GM23338 (cell line): ENCODE results near the gene LMF1. TPM values are rescaled to one million over a fixed set of nuclear protein-coding genes. Genes with fewer than 3 reads are reported as not detected.

ENCODE experiments used
- ATAC-seq: fragments of 200-7000 bp; cut with Tn5 transposase; 3 replicates; pipeline ENCODE4 v1.9.1; 2020
- DNase-seq: peaks from one replicate; pipeline ENCODE4 v3.0.0-alpha.2; 2015; ENCODE audit warnings: low spot score
- H2AFZ ChIP-seq: fragments of 200-600 bp; sonication (generic); 2 replicates; pipeline ENCODE4 v1.8.0; 2016; ENCODE audit warnings: antibody characterized with exemption, mild to moderate bottlenecking, moderate library complexity
- H3F3A ChIP-seq: fragments of 200-600 bp; sonication (generic); replicated peaks from 2 replicates; pipeline ENCODE4 v1.8.0; 2017; ENCODE audit warnings: antibody characterized with exemption, mixed run types, low read depth
- H3K27ac ChIP-seq: fragments of 200-600 bp; sonication (generic); 2 replicates; pipeline ENCODE4 v1.6.1; 2016; ENCODE audit warnings: low read depth
- H3K27me3 ChIP-seq: fragments of 200-600 bp; sonication (generic); 2 replicates; pipeline ENCODE4 v1.8.0; 2016; ENCODE audit warnings: mild to moderate bottlenecking, mixed run types, moderate library complexity; ENCODE audit not compliant: insufficient read depth
- H3K36me3 ChIP-seq: fragments of 200-600 bp; sonication (generic); 2 replicates; pipeline ENCODE4 v1.8.0; 2016; ENCODE audit warnings: mild to moderate bottlenecking; ENCODE audit not compliant: insufficient read depth
- H3K4me1 ChIP-seq: fragments of 200-600 bp; sonication (generic); 2 replicates; pipeline ENCODE4 v1.8.0; 2016; ENCODE audit warnings: mild to moderate bottlenecking, moderate library complexity; ENCODE audit not compliant: insufficient read depth
- H3K4me2 ChIP-seq: fragments of 200-600 bp; sonication (generic); 2 replicates; pipeline ENCODE4 v1.7.1; 2017; ENCODE audit warnings: mixed run types
- H3K4me3 ChIP-seq: fragments of 200-600 bp; sonication (generic); 2 replicates; pipeline ENCODE4 v1.6.1; 2016; ENCODE audit warnings: mixed run types
- H3K79me2 ChIP-seq: fragments of 200-600 bp; sonication (generic); replicated peaks from 2 replicates; pipeline ENCODE4 v1.8.0; 2017; ENCODE audit warnings: mild to moderate bottlenecking; ENCODE audit not compliant: insufficient read depth
- H3K9me2 ChIP-seq: fragments of 200-600 bp; sonication (generic); 2 replicates; pipeline ENCODE4 v1.8.0; 2017; ENCODE audit not compliant: insufficient read depth
- H4K20me1 ChIP-seq: fragments of 200-600 bp; sonication (generic); replicated peaks from 2 replicates; pipeline ENCODE4 v1.8.0; 2017; ENCODE audit warnings: mild to moderate bottlenecking; ENCODE audit not compliant: insufficient read depth
- H3K27ac Mint-ChIP-seq: 2 replicates; pipeline ENCODE4 v1.8.0; 2020; ENCODE audit warnings: inconsistent platforms, mild to moderate bottlenecking, moderate library complexity, mixed read lengths
- H3K27me3 Mint-ChIP-seq: 3 replicates; pipeline ENCODE4 v1.8.0; 2022; ENCODE audit warnings: low read depth, mild to moderate bottlenecking, moderate library complexity, mixed read lengths, inconsistent platforms; ENCODE audit not compliant: insufficient read depth, poor library complexity
- H3K36me3 Mint-ChIP-seq: 3 replicates; pipeline ENCODE4 v1.8.0; 2021; ENCODE audit warnings: low read depth, mild to moderate bottlenecking, inconsistent platforms, moderate library complexity, mixed read lengths
- H3K4me1 Mint-ChIP-seq: 3 replicates; pipeline ENCODE4 v1.8.0; 2020; ENCODE audit warnings: mild to moderate bottlenecking, inconsistent platforms, mixed read lengths
- H3K4me3 Mint-ChIP-seq: 3 replicates; pipeline ENCODE4 v1.8.0; 2021; ENCODE audit warnings: moderate library complexity, mild to moderate bottlenecking, inconsistent platforms, mixed read lengths
- H3K9me3 Mint-ChIP-seq: 3 replicates; pipeline ENCODE4 v1.8.0; 2020; ENCODE audit warnings: moderate library complexity, mild to moderate bottlenecking, inconsistent platforms, mixed read lengths
- CREB1 ChIP-seq: fragments of 250-450 bp; sonication (Bioruptor Pico); IDR thresholded peaks from 2 replicates; pipeline ENCODE4 v1.5.0; 2020; ENCODE audit warnings: low read depth, mild to moderate bottlenecking, moderate library complexity
- CTCF ChIP-seq, 2 experiments: fragments of 200-600 bp in 1 of 2; sonication (generic) in 1 of 2; conservative IDR thresholded peaks; 2 replicates each; pipeline versions ENCODE4 v1.5.1 to v1.6.1; 2016 to 2017; ENCODE audit warnings: antibody characterized with exemption in 2 of 2, low read depth in 2 of 2, mild to moderate bottlenecking in 2 of 2, moderate library complexity in 1 of 2
- ETS1 ChIP-seq: IDR thresholded peaks from 2 replicates; pipeline ENCODE4 v1.6.1; 2016; ENCODE audit warnings: antibody characterized with exemption
- EZH2 ChIP-seq: fragments of 200-600 bp; sonication (generic); IDR thresholded peaks from one replicate; pipeline ENCODE4 v1.8.0; 2017; ENCODE audit warnings: antibody characterized with exemption, mild to moderate bottlenecking, low read depth; ENCODE audit not compliant: unreplicated experiment
- EZH2phosphoT487 ChIP-seq: fragments of 200-600 bp; sonication (generic); IDR thresholded peaks from one replicate; pipeline ENCODE4 v1.8.1; 2018; ENCODE audit warnings: antibody characterized with exemption; ENCODE audit not compliant: unreplicated experiment
- JUNB ChIP-seq: IDR thresholded peaks from one replicate; pipeline ENCODE4 v1.6.1; 2016; ENCODE audit warnings: antibody characterized with exemption; ENCODE audit not compliant: unreplicated experiment
- NANOG ChIP-seq: IDR thresholded peaks from 2 replicates; pipeline ENCODE4 v1.6.1; 2016; ENCODE audit warnings: antibody characterized with exemption, borderline replicate concordance
- POLR2AphosphoS5 ChIP-seq: IDR thresholded peaks from 2 replicates; pipeline ENCODE4 v1.6.1; 2016; ENCODE audit warnings: antibody characterized with exemption, low read depth
- REST ChIP-seq: IDR thresholded peaks from one replicate; pipeline ENCODE4 v1.6.1; 2018; ENCODE audit warnings: antibody characterized with exemption; ENCODE audit not compliant: unreplicated experiment
- STAT1 ChIP-seq: IDR thresholded peaks from one replicate; pipeline ENCODE4 v1.6.1; 2016; ENCODE audit warnings: antibody characterized with exemption; ENCODE audit not compliant: unreplicated experiment
- ZNF114 ChIP-seq: fragments of 250-450 bp; sonication (Bioruptor Pico); IDR thresholded peaks from 2 replicates; pipeline ENCODE4 v1.5.0; 2020; ENCODE audit warnings: mild to moderate bottlenecking, moderate library complexity
- ZNF331 ChIP-seq: fragments of 250-450 bp; sonication (Bioruptor Pico); IDR thresholded peaks from 2 replicates; pipeline ENCODE4 v1.5.0; 2020; ENCODE audit warnings: low read depth, mild to moderate bottlenecking, moderate library complexity
- ZNF462 ChIP-seq: fragments of 250-450 bp; sonication (Bioruptor Pico); IDR thresholded peaks from 2 replicates; pipeline ENCODE4 v1.5.0; 2020; ENCODE audit warnings: mild to moderate bottlenecking, moderate library complexity
- polyA plus RNA-seq: library from polyadenylated mRNA; unstranded; fragments of >200 nt; fragmentation: Nextera tagmentation; extraction: Ambion mirVana; gene quantifications from 2 replicates; pipeline ENCODE4 v1.2.1, GENCODE V29; 2016
- total RNA-seq: library from RNA; depleted of rRNA; stranded (reverse); fragments of >200 nt; shearing (Covaris generic); gene quantifications from 2 replicates; pipeline ENCODE4 v1.2.3, GENCODE V29; 2014

Gene LMF1
- total and polyA plus RNA-seq, 2 experiments from 2014 or later, result 4.2 to 10.1 TPM

GRCh38 chr16:869823-870641, 100.8 kb downstream of the LMF1 start:
- no peak overlapping the region for H3K4me3 Mint-ChIP-seq

More at GRCh38 chr16:869823-870641, 100.8 kb downstream of the LMF1 start:
- H3K4me2 ChIP-seq, result no peak overlapping the region
- no peaks in the 10 kb centered on the region for H3F3A ChIP-seq
- H3K4me1 Mint-ChIP-seq, result no peaks in the 10 kb centered on the region
- H3K27ac Mint-ChIP-seq, result no peak overlapping the region
- no peak overlapping the region for H2AFZ ChIP-seq
- H3K27me3 Mint-ChIP-seq, result no peaks in the 10 kb centered on the region
- DNase-seq, result no peak
- TF ChIP-seq ETS1, result no peak
- TF ChIP-seq REST, result no peak
- no peak for TF ChIP-seq EZH2phosphoT487
- TF ChIP-seq CREB1 (CRISPR knock-in tag), result no peak
- TF ChIP-seq POLR2AphosphoS5, result no peak
- no peak for TF ChIP-seq STAT1
- TF ChIP-seq CTCF (conservative IDR thresholded peaks at IDR 0.05; ENCODE audit: low read depth in 2 of 2), result no peak
- no peak for TF ChIP-seq ZNF462 (CRISPR knock-in tag)
- no peak for TF ChIP-seq ZNF114 (CRISPR knock-in tag)
- no peak for TF ChIP-seq EZH2
- TF ChIP-seq NANOG, result no peak
- TF ChIP-seq JUNB, result no peak
- TF ChIP-seq ZNF331 (CRISPR knock-in tag), result no peak
- no peak overlapping the region for H3K27ac ChIP-seq
- no peak for ATAC-seq
- no peaks in the 10 kb centered on the region for H4K20me1 ChIP-seq
- no peak overlapping the region for H3K4me3 ChIP-seq
- H3K4me1 ChIP-seq, result no peaks in the 10 kb centered on the region
- H3K27me3 ChIP-seq, result no peaks in the 10 kb centered on the region
- H3K36me3 ChIP-seq, result no peaks in the 10 kb centered on the region
- H3K9me2 ChIP-seq, result no peaks in the 10 kb centered on the region
- no peaks in the 10 kb centered on the region for H3K79me2 ChIP-seq
- H3K9me3 Mint-ChIP-seq, result no peaks in the 10 kb centered on the region
- H3K36me3 Mint-ChIP-seq, result no peaks in the 10 kb centered on the region
